HCT116 (cell line): ENCODE measurements around the gene PRKCH. TPM values are rescaled to one million over a fixed set of nuclear protein-coding genes. Genes with fewer than 3 reads are reported as not detected.

Source experiments
- CBX3 ChIP-seq: IDR thresholded peaks from 2 replicates; pipeline ENCODE4 v1.6.1; 2012; ENCODE audit warnings: low read depth
- CEBPB ChIP-seq: IDR thresholded peaks from 2 replicates; pipeline ENCODE4 v1.6.1; 2012; ENCODE audit warnings: low read depth
- ELF1 ChIP-seq: IDR thresholded peaks from 2 replicates; pipeline ENCODE4 v1.6.1; 2012; ENCODE audit warnings: low read depth, borderline replicate concordance
- FOSL1 ChIP-seq: IDR thresholded peaks from 2 replicates; pipeline ENCODE4 v1.6.1; 2012; ENCODE audit warnings: low read depth
- JUND ChIP-seq: IDR thresholded peaks from 2 replicates; pipeline ENCODE4 v1.6.1; 2012
- TCF7L2 ChIP-seq: IDR thresholded peaks from 2 replicates; pipeline ENCODE4 v1.7.0; 2011; ENCODE audit warnings: borderline replicate concordance, inconsistent platforms; ENCODE audit not compliant: insufficient read depth, insufficient read length; ENCODE audit errors: extremely low read depth
- ZNF274 ChIP-seq: fragments of 200-500 bp; sonication (Bioruptor generic); IDR thresholded peaks from 2 replicates; pipeline ENCODE4 v1.6.1; 2014; ENCODE audit warnings: mild to moderate bottlenecking, low read depth, low read length, inconsistent platforms
- total RNA-seq: library from RNA; stranded (reverse); gene quantifications from one replicate; pipeline ENCODE4 v1.2.1, GENCODE V29; 2021; ENCODE audit not compliant: unreplicated experiment
- TF ChIP-seq, protein P1 (sequence below): IDR thresholded peaks from 2 replicates; pipeline ENCODE4 v1.6.1; 2011; ENCODE audit warnings: mild to moderate bottlenecking, low read length, moderate library complexity; ENCODE audit not compliant: insufficient replicate concordance; ENCODE audit errors: extremely low read depth
- TF ChIP-seq, protein P2 (sequence below): IDR thresholded peaks from 2 replicates; pipeline ENCODE4 v1.6.1; 2012
- TF ChIP-seq, protein P3 (sequence below): IDR thresholded peaks from 2 replicates; pipeline ENCODE4 v1.6.1; 2012
- TF ChIP-seq, protein P4 (sequence below), 3 experiments: fragments of 200-600 bp in 1 of 3; sonication (generic) in 1 of 3; IDR thresholded peaks in 2 of 3; conservative IDR thresholded peaks in 1 of 3; 2 replicates each; pipeline ENCODE4 v1.5.1; 2012 to 2017; ENCODE audit warnings: low read depth in 2 of 3, low read length in 2 of 3, antibody characterized with exemption in 1 of 3, borderline replicate concordance in 1 of 3, control low read depth in 1 of 3, mild to moderate bottlenecking in 1 of 3, mixed read lengths in 1 of 3, mixed run types in 1 of 3, moderate library complexity in 1 of 3; ENCODE audit not compliant: insufficient read depth in 1 of 3

The PRKCH gene
- total RNA-seq, 1 experiment from 2014 or later: 16.6 TPM

DNA sequence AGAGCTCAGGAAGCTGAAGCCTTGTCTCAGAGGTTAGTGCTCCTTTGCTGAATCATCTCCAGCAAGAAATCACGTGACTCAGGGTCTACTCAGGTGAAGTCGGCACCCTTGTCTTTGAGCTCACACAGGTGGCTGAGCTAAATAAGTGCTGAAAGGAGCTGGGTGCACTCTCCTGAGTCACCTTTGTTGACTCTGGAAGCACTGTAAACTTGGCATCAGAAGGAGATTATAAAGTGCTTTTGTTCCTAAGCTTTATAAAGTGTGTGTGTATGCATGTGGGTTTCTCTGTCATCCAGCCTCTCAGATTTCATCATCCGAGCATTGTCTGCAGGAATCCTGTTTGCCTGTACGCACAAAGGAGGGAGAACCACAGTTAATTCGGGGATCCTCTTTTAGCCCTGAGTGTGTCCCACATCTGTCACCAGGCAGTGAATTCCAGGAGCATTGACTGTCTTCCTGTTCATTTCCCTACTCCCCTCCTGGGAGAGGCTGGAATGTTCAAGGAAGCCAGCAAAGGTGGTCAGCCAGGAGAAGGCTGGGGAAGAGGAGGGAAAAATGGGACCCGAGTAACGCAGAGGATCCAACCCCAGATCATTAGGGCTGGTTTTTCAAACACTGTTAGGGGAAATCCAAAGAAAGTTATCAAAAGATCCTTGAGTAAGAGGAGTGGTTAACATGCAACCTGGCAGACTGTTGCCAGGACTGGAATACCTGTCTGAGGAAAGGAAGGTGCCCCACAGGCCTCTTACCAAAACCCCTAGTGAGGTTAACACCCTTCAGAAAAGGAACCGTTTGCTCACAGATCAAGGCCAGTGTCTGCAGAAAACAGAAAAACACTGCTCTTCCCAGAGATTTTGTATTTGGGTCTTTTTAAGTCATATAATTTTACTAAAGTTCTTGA is 216.4 kb downstream of the PRKCH start (continued):
- TF ChIP-seq, protein P1, sequence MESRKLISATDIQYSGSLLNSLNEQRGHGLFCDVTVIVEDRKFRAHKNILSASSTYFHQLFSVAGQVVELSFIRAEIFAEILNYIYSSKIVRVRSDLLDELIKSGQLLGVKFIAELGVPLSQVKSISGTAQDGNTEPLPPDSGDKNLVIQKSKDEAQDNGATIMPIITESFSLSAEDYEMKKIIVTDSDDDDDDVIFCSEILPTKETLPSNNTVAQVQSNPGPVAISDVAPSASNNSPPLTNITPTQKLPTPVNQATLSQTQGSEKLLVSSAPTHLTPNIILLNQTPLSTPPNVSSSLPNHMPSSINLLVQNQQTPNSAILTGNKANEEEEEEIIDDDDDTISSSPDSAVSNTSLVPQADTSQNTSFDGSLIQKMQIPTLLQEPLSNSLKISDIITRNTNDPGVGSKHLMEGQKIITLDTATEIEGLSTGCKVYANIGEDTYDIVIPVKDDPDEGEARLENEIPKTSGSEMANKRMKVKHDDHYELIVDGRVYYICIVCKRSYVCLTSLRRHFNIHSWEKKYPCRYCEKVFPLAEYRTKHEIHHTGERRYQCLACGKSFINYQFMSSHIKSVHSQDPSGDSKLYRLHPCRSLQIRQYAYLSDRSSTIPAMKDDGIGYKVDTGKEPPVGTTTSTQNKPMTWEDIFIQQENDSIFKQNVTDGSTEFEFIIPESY: no peak
- peak; percentile 92 for TF ChIP-seq JUND
- TF ChIP-seq, protein P2, sequence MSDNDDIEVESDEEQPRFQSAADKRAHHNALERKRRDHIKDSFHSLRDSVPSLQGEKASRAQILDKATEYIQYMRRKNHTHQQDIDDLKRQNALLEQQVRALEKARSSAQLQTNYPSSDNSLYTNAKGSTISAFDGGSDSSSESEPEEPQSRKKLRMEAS: peak; percentile 91
- TF ChIP-seq FOSL1: peak; percentile 84
- TF ChIP-seq ZNF274: no peak
- peak; percentile 96 for TF ChIP-seq CBX3
- TF ChIP-seq TCF7L2: peak; percentile 97
- TF ChIP-seq ELF1: no peak; the same call in 1 of the 2 replicates
- TF ChIP-seq, protein P3, sequence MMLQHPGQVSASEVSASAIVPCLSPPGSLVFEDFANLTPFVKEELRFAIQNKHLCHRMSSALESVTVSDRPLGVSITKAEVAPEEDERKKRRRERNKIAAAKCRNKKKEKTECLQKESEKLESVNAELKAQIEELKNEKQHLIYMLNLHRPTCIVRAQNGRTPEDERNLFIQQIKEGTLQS: peak; percentile 85
- TF ChIP-seq CEBPB: peak; percentile 92
- TF ChIP-seq, protein P4, sequence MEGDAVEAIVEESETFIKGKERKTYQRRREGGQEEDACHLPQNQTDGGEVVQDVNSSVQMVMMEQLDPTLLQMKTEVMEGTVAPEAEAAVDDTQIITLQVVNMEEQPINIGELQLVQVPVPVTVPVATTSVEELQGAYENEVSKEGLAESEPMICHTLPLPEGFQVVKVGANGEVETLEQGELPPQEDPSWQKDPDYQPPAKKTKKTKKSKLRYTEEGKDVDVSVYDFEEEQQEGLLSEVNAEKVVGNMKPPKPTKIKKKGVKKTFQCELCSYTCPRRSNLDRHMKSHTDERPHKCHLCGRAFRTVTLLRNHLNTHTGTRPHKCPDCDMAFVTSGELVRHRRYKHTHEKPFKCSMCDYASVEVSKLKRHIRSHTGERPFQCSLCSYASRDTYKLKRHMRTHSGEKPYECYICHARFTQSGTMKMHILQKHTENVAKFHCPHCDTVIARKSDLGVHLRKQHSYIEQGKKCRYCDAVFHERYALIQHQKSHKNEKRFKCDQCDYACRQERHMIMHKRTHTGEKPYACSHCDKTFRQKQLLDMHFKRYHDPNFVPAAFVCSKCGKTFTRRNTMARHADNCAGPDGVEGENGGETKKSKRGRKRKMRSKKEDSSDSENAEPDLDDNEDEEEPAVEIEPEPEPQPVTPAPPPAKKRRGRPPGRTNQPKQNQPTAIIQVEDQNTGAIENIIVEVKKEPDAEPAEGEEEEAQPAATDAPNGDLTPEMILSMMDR (IDR thresholded peaks at IDR 0.05 in 2 of 3, conservative IDR thresholded peaks at IDR 0.05 in 1 of 3; ENCODE audit: borderline replicate concordance in 1 of 3, insufficient read depth in 1 of 3, low read depth in 2 of 3, low read length in 2 of 3): no peak
- TF ChIP-seq, all 23 proteins: peak for 12
